GM18519 (cell line): Measurements from ENCODE around the gene OBP2A.
"Not testable (repeated sequence)": the region's sequence is repeated elsewhere in the genome, so short reads cannot be mapped to it uniquely, and the experiment has no call there.

ENCODE experiments used
- ATAC-seq: cut with Tn5 transposase; IDR thresholded peaks from one replicate; pipeline ENCODE4 v1.9.1; 2021; ENCODE audit warnings: mild to moderate bottlenecking, moderate library complexity; ENCODE audit not compliant: unreplicated experiment, low FRiP score

Gene OBP2A

DNA sequence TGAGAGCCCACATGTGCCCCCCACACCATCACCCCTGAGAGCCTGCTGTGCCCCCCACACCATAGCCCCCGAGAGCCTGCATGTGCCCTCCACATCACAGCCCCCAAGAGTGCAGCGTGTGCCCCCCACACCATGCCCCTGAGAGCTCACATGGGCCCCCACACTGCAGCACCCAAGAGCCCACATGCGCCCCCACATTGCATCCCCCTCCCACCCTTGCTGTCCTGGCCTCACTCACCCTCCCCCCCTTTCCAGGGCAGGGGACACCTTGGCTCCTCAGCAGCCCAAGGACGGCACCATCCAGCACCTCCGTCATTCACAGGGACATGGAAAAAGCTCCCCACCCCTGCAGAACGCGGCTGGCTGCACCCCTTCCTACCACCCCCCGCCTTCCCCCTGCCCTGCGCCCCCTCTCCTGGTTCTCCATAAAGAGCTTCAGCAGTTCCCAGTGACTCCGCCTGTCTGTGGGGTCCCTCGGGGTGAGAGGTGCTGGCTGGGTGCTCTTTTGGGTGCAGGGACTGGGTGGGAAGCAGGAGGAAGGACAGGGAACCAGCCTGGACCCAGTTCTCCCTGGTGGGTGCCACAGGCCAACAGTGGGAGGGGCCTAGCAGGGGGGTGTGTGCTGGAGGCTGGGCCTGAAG lies 19.7 kb upstream of the OBP2A start:
- ATAC-seq = no peak

DNA sequence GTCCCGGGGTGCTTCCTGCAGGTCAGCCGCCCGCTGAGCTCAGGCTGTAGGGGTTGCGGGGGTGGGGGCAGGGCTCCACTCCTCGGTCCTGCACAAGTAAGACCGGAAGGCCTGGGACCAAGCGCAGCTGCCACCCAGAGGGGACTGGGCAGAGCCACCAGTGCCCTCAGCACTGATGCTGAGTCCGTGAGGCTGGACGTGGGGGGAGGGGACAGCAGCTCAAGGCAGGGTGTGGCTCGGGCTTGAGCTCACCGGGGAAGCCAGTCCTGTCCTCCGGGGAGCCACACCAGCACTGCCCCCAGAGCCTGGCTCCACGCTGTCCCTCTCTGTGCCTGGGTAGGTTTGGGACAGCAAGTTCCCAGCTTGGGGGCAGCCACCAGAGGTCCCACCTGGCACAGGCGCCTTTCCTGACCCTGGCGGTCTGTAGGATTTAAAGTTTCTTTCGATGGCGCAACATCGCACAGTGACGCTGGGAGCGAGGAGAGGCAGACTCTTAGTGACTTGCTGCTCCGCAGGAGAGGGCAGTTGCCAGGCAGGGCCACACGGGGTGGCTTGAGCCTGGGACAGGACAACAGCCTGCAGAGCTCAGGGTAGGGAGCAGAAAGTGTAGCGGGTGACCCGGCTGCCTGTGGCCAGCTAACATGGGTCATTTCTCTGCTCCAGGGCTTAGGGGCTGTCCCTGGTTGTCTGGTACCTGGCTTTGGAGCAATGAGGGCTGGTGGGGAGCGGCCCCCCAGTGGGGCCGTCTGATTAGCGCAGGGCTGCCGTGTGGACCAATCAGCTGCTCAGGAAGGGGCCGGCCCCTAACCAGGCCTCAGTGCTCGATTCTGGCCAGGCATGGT lies 19.0 kb upstream of the OBP2A start:
- no peak for ATAC-seq

- not testable (repeated sequence) for ATAC-seq
Measured at GRCh38 chr9:135528842-135529435, 17.0 kb upstream of the OBP2A start.

- ATAC-seq = no peak
Measured at GRCh38 chr9:135530146-135530545, 15.8 kb upstream of the OBP2A start.

DNA sequence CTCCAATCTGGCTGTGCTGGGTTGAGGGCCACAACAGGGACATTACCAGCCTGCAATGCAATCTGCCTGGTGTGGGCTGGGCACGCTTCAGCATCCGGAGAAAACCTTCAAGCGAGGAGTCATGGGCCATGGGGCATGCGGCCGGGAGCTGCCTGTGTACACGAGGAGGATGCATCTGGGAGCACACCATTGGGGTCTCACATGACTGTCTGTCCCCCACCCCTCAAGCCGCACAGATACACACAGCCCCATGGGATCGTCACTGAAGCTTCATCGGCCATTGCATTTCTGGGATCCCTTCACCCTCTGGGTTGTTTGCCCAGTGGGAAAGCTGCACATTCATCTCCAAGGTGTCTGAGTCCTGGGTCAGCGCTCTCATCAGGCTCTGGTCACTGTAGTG lies 14.8 kb upstream of the OBP2A start:
- no peak for ATAC-seq

DNA sequence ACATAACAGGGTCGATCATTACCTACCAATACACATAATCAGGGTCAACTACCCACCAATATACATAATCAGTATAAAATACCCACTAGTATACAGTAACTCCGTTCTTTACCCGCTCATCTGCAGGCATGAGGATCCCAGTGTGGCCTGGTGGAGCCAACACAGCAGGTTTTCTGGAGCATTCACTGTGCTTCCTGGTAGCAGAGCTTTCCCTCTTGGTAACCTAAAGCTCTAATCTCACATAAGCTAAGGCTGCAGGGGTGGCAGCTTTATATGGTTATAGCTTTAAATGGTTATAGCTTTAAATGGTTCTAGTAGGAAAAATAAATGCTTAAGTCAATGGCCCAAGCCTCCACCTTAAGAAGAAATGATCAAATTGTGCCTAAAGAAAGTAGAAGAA lies 12.8 kb upstream of the OBP2A start:
- ATAC-seq = no peak

GRCh38 chr9:135533674-135534073 lies 12.3 kb upstream of the OBP2A start:
- ATAC-seq = no peak

DNA sequence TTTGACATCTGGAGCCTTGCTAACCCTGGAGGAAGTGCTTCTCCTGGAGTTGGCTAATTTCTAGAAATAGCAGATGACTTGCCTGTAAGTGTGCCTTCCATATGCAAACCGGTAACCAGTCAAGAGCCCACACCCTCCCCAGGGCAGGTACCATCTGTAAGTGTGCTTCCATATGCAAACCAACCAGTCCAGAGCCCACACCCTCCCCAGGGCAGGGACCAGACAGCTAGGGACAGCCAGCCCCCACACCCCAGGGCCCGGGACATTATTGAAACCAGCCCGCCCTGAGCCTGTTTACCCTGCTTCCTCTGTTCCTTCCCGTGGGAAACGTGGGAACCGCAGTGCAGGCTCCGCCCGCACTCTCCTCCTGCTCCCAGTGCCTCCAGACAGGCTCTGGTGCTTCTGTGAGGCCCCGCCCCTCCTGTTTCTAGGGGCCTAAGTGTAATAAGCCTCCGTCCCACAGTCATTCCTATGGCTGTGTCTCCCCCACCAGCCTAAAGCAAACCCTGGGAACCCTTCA lies 11.7 kb upstream of the OBP2A start:
- not testable (repeated sequence) for ATAC-seq

- not testable (repeated sequence) for ATAC-seq
Measured at GRCh38 chr9:135534826-135535225, 11.1 kb upstream of the OBP2A start.

GRCh38 chr9:135535631-135536030 lies 10.3 kb upstream of the OBP2A start:
- ATAC-seq = not testable (repeated sequence)

GRCh38 chr9:135536216-135536615 lies 9.7 kb upstream of the OBP2A start:
- no peak for ATAC-seq

DNA sequence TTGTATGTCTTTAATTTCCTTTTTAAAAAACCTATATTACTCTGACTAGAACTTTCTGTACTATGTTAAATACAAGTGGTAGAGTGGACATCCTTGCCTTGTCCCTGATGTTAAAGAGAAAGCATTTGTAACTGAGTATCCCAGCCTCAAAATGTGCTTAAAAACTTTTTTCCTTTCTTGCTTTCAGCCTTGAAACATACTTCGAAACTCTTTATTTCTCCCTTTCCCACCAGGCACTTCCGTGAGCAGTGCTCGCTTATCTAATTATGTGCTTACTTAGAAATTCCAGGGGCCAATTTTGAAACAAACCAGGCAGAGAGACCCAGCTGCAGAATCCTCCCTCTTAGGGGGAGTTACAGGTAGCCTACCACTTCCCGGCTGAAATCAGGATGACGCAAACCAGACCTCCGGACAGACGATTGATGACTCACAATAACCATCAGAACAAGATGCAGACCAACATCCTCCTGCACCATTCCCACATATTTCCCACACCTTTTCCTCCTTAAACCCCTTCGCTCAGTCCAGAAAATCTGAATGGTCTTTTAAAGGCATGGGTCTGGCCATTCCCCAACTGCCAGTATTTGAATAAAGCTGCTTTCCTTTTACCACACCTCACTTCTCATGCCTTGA lies 2.5 kb upstream of the OBP2A start:
- not testable (repeated sequence) for ATAC-seq

DNA sequence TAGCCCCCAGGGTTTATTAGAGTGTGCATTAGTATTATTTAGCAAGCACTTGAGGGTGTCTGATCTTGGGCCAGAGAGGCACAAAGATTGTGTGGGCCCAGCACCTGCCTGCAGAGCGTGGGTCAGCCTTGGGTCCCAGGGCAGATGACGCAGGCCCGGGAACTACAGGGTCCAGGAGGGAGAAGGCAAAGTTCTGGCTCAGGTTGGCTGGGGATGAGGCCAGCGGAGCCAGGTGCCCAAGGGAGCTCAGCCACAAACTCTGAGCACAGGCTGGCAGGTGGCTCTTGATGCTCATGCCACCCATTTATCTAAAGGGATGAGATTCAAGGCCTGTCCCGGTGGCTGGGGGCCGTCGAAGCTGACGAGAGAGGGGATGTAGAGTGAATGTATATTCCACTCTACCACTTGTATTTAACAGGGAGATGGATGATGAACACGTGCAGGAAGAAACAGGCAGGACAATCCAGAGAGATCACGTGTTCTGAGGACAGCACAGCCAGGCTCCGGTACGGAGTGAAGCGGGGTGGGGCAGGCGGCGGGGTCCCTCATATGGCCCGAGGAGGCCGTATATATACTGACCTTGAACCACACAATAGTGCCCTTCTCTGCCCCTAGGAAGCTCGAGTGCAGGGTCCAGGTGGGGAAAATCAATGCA lies 818 bp upstream of the OBP2A start:
- ATAC-seq = no peak

GRCh38 chr9:135546792-135547617 lies 1.1 kb downstream of the OBP2A start:
- not testable (repeated sequence) for ATAC-seq

GRCh38 chr9:135547756-135548736 lies 2.1 kb downstream of the OBP2A start:
- ATAC-seq = no peak

- ATAC-seq = not testable (repeated sequence)
Measured at GRCh38 chr9:135549478-135550343, 3.8 kb downstream of the OBP2A start.

DNA sequence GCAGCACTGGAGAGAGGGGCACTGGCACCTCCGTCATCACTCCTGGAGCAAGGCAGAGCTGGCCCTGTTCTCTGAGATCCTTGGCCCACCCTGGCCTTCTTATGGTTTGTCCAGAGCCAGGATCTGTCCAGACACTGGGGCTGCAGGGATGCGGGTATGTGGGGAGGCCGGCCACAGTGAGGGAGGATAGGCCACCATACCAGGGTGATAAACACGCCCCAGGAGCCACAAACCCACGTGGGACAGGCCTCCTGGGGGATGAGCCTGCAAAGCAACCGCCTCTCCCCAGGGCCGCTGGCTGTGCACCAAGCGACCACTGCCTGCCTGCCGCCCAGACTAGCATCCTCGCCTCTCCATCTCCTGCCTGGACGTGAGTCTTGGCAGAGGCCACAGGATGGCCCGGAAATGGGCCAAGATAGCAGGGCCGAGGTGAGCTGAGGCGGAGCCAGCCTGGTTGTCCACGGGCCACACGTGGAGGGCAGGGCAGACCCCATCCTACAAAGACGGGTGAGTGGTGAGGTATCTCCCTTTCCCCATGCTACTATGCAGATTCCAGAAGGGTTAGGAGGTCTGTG lies 4.5 kb downstream of the OBP2A start:
- ATAC-seq = no peak
